Cardiac fibroblast (primary cell): ENCODE data around the gene HTR2C.

ENCODE experiments used
- DNase-seq, 2 donors: peaks; one replicate each; pipeline versions ENCODE4 v3.0.0 to v3.0.0-alpha.2; 2010; ENCODE audit warnings: low read depth in 2 of 2
- H3K4me3 ChIP-seq, 2 donors: replicated peaks in 1 of 2; 1 replicate in 1 of 2; 2 replicates in 1 of 2; pipeline ENCODE4 v1.5.1; 2011; ENCODE audit warnings: low read depth in 2 of 2, low read length in 2 of 2, mild to moderate bottlenecking in 2 of 2, moderate library complexity in 1 of 2
- CTCF ChIP-seq: IDR thresholded peaks from one replicate; pipeline ENCODE4 v1.5.1; 2011; ENCODE audit warnings: low read depth, mild to moderate bottlenecking, low read length, inconsistent platforms

HTR2C gene

GRCh38 chrX:114889481-114889880 is 305.6 kb downstream of the HTR2C start:
- DNase-seq: peak in 1 of 2 donors; percentile 2
- H3K4me3 ChIP-seq: no peak overlapping the region
- no peak for TF ChIP-seq CTCF

- no peak for TF ChIP-seq CTCF
- no peak overlapping the region for H3K4me3 ChIP-seq
- DNase-seq: no peak
Observed at GRCh38 chrX:114903618-114904017, 319.7 kb downstream of the HTR2C start.

- DNase-seq: peak in 1 of 2 donors; percentile 3
- TF ChIP-seq CTCF: no peak
Observed at GRCh38 chrX:114905251-114905650, 321.4 kb downstream of the HTR2C start.

GRCh38 chrX:114906984-114907510 is 323.2 kb downstream of the HTR2C start:
- H3K4me3 ChIP-seq: no peak overlapping the region
- DNase-seq: no peak
- TF ChIP-seq CTCF: no peak

More at GRCh38 chrX:114905251-114905650, 321.4 kb downstream of the HTR2C start:
- no peak overlapping the region for H3K4me3 ChIP-seq

GRCh38 chrX:114924423-114924822 is 340.5 kb downstream of the HTR2C start:
- TF ChIP-seq CTCF: no peak
- peak in 1 of 2 donors; percentile 22 for DNase-seq
- no peak overlapping the region for H3K4me3 ChIP-seq

GRCh38 chrX:114924856-114925255 is 341.0 kb downstream of the HTR2C start:
- H3K4me3 ChIP-seq: no peak overlapping the region
- TF ChIP-seq CTCF: no peak
- DNase-seq: peak; percentile 61 to 76

GRCh38 chrX:114930227-114930626 is 346.3 kb downstream of the HTR2C start:
- H3K4me3 ChIP-seq: no peak overlapping the region
- TF ChIP-seq CTCF: no peak
- DNase-seq: peak in 1 of 2 donors; percentile 14
